Ascending aorta (tissue), 2 donors: ENCODE measurements around the gene PYGM. TPM values are rescaled to one million over a fixed set of nuclear protein-coding genes. Genes with fewer than 3 reads are reported as not detected.

ENCODE experiments used
- DNase-seq, 2 donors: peaks; one replicate each; pipeline ENCODE4 v3.0.0-alpha.2; 2019; ENCODE audit warnings: low spot score in 2 of 2
- H3K27ac ChIP-seq, 2 donors: fragments of 200-600 bp; sonication (generic); one replicate each; pipeline ENCODE4 v1.5.1; 2016 to 2017; ENCODE audit warnings: mild to moderate bottlenecking in 1 of 2
- H3K27me3 ChIP-seq: fragments of 200-600 bp; sonication (generic); one replicate; pipeline ENCODE4 v1.5.1; 2017
- H3K36me3 ChIP-seq, 2 donors: fragments of 200-600 bp; sonication (generic); one replicate each; pipeline ENCODE4 v1.5.1; 2016
- H3K4me1 ChIP-seq, 2 donors: fragments of 200-600 bp; sonication (generic); one replicate each; pipeline ENCODE4 v1.5.1; 2016 to 2017; ENCODE audit warnings: mild to moderate bottlenecking in 1 of 2
- H3K4me3 ChIP-seq, 2 donors: fragments of 200-600 bp; sonication (generic); one replicate each; pipeline ENCODE4 v1.5.1; 2016 to 2017; ENCODE audit warnings: mild to moderate bottlenecking in 1 of 2
- H3K9me3 ChIP-seq, 2 donors: fragments of 200-600 bp; sonication (generic); one replicate each; pipeline ENCODE4 v1.5.1; 2016
- CTCF ChIP-seq, 3 experiments: fragments of 200-600 bp in 2 of 3; fragments of 450-650 bp in 1 of 3; sonication (generic) in 2 of 3; IDR thresholded peaks; one replicate each; pipeline ENCODE4 v1.5.1; 2016 to 2019; ENCODE audit warnings: antibody characterized with exemption in 3 of 3, mild to moderate bottlenecking in 1 of 3, moderate library complexity in 1 of 3
- intact Hi-C: fragments of 100-400 bp; cut with DNase I; formaldehyde crosslinking; loops from one replicate; pipeline ENCODE4 v1.15.1; 2023
- total RNA-seq: library from RNA; depleted of rRNA; stranded (reverse); fragments of >200 nt; gene quantifications from one replicate; pipeline ENCODE4 v1.1.0, GENCODE V29; 2016

The PYGM gene
- total RNA-seq, 1 donor from 2014 or later: 13.9 TPM

DNA sequence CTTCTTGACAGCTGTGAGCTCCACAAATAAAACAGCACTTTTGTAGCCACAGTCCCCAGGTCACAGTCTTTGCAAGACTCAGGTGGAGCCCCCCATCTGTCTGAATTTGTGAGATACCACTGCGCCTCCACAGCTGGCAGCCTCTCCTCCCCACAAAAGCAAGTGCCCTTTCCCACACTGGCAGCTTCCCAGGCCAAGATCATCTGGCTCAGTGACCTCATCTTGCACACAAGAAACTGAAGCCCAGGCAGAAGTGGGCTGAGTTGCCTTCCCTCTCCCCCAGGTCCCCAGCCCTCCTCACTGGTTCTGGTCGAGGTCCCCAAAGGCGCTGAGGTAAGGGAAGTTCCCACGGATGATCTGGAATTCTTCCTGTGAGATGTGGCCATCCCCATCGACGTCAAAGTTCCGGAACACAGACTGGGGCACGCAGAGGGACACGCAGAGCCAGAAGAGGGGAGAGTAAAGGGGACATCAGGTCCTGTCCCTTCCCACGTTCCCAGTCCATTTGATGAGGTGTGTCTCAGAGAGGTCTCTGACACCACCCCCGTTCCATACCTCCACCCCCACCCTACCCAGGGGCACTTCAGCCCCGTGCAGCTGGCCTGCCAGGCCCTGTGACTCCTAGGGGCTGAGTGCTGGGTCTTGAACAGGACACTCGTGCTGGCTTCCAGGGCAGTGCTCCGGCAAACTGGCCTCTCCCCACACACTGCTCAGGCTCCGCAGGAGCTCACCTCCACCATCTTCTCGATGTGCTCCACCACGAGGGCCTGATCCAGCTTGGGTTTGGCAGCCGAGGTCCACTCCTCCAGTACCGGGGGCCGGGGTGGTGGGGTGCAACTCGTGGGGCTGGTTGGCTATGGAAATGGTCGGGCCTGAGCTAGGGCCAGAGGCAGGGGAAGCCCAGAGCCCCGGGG is 24.7 kb downstream of the PYGM start:
- Histone ChIP-seq H3K36me3 (peaks cover 41 to 65% of the 10 kb centered on the region in 2 donors), H3K27me3 (no peaks in the 10 kb centered on the region), H3K4me3 (no peak overlapping the region), H3K9me3 (no peaks in the 10 kb centered on the region), H3K27ac (no peak overlapping the region), H3K4me1 (no peaks in the 10 kb centered on the region)
- intact Hi-C loops: no loop called here
- no peak for DNase-seq
- no peak for TF ChIP-seq CTCF (IDR thresholded peaks at IDR 0.05)

DNA sequence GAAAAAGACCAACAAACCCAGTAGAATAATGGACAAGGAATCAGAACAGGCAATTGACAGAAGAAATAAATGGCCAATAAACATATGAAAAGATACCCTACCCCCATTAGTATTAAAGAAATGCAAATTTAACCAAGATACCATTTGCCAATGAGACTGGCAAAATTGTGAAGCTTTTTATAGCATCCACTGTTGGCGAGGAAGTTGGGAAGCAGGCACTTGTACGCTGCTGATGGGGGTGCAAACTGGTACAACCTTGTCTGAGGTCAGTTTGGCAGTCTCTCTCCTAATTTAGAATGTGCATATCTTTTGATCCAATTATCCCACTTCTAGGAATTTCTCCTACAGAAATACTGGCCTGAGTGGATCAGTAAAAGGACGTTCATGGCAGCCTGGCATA is 28.2 kb downstream of the PYGM start:
- H3K27me3 ChIP-seq: no peaks in the 10 kb centered on the region
- H3K4me1 ChIP-seq: no peaks in the 10 kb centered on the region
- no peak for DNase-seq
- no peak for TF ChIP-seq CTCF (IDR thresholded peaks at IDR 0.05)
- intact Hi-C loops: no loop called here
- no peaks in the 10 kb centered on the region for H3K9me3 ChIP-seq
- H3K27ac ChIP-seq: no peak overlapping the region
- no peak overlapping the region for H3K4me3 ChIP-seq
- H3K36me3 ChIP-seq: peaks cover 37 to 65% of the 10 kb centered on the region in 2 donors

GRCh38 chr11:64729851-64730382 is 29.9 kb downstream of the PYGM start:
- Histone ChIP-seq H3K9me3 (no peaks in the 10 kb centered on the region), H3K27ac (no peak overlapping the region), H3K27me3 (no peaks in the 10 kb centered on the region), H3K36me3 (peaks cover 22 to 49% of the 10 kb centered on the region in 2 donors), H3K4me3 (no peak overlapping the region), H3K4me1 (no peaks in the 10 kb centered on the region)
- intact Hi-C loops: no loop called here
- no peak for TF ChIP-seq CTCF (IDR thresholded peaks at IDR 0.05)
- DNase-seq: no peak

DNA sequence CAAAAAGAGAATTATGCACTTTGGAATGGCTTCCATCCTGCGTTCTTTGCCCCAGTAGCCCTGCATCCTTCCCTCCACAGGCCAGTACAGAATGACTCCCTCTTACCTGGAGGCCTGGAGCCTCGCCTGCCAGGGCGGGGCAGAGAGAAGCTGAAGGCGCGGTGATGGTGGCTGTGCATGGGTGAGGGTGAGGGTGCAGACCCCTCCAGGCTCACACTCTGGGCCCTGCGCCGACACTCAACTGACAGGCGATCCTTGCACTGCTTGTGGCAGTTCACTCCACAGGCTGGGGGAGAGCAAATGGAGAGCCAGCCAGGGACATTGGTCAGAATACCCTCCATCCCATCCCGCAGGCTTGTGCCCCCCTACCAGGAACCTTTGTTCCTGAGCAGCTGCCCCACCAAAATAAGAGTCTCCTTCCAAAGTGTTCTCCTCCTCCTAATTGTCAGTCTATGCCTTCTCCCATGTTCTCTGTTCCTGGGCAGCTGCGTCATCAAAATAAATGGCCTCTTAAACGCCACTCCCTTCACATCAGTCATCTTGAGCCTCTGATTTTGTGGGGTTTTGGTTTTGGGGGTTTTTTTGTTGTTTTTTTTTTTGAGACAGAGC is 30.9 kb downstream of the PYGM start:
- Histone ChIP-seq H3K4me3 (no peak overlapping the region), H3K4me1 (peaks cover 0 to under 1% of the 10 kb centered on the region in 2 donors), H3K36me3 (peaks cover 18 to 38% of the 10 kb centered on the region in 2 donors), H3K27me3 (no peaks in the 10 kb centered on the region), H3K9me3 (no peaks in the 10 kb centered on the region), H3K27ac (no peak overlapping the region)
- DNase-seq: no peak
- no peak for TF ChIP-seq CTCF (IDR thresholded peaks at IDR 0.05)
- intact Hi-C loops: no loop called here

DNA sequence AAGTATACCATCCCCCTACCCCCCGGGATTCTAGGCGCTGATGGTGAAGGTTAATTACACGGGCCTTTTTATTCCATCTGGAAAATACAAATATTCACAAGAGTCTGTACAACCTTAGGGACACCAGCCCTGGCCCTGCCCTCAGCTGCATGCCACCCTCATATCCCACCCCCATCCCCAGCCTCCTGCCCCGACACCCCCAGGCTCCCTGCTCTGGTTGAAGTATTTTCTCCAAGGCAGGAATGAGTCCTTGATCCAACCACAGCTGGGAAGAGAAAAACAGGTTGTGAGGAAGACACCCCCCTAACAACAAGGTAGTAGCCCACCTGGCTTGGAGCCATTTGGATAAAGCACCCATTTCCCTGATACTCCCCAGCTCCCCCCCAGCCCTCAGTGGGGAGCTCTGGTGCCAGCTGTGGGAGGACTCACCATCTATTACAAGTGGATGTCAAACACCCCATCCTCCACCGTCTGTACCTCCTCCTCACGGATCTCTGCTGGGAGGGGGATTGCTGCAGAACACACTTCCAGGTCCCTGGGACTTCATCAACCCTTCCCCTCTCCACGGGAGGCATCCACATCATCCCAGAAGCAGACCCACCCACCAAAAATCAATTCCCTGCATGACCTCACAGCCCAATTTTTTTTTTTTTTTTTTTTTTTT is 32.8 kb downstream of the PYGM start:
- intact Hi-C loops: no loop called here
- H3K27me3 ChIP-seq: no peaks in the 10 kb centered on the region
- no peak overlapping the region for H3K27ac ChIP-seq
- DNase-seq: no peak
- no peak overlapping the region for H3K4me3 ChIP-seq
- peaks cover 13 to 26% of the 10 kb centered on the region in 2 donors for H3K36me3 ChIP-seq
- TF ChIP-seq CTCF (IDR thresholded peaks at IDR 0.05): no peak
- H3K9me3 ChIP-seq: no peaks in the 10 kb centered on the region
- peaks cover 0 to 7% of the 10 kb centered on the region in 2 donors for H3K4me1 ChIP-seq
